ENCODE data around the gene CDH2.

Gene CDH2

GRCh38 chr18:28176948-28177827 is at the start of gene CDH2:
TSS of gene CDH2 (minus strand) at chr18:28177130. CDS start at chr18:28177022, 108 bp downstream.
- peak; percentile 87 for DNase-seq

DNA sequence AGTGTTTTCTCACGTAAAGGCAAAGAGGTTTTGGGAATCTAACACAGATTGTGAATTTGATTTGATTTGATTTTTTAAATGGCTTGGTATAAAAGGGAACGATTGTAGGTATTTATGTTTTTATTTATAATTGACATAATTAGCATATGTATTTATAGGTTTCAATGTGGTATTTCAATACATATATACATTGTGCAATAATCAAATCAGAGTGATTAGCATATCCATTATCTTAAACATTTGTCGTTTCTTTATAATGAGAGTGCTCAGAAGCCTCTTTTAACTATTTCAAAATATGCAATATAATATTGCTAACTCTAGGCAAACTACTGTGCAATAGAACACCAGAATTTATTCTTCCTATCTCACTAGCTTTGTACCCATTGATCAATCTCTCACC is 35.1 kb upstream of the CDH2 start:
- DNase-seq: no peak

GRCh38 chr18:28208712-28209265 is 31.9 kb upstream of the CDH2 start:
- no peak for DNase-seq

DNA sequence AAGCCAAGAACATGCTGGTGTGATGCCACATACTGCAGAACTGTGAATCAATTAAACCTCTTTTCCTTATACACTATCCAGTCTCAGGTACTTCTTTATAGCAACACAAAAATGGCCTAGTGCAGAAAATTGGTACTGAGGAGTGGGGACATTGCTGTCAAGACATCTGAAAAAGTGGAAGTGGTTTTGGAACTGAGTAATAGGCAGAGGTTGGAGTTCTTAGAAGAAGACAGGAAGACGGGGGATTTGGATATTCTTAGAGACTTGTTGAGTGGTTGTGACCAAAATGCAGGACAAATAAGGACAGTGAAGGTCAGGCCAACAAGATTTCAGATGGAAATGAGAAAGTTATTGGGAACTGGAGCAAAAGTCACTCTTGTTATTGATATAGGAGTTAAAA is 31.3 kb upstream of the CDH2 start:
- no peak for DNase-seq

DNA sequence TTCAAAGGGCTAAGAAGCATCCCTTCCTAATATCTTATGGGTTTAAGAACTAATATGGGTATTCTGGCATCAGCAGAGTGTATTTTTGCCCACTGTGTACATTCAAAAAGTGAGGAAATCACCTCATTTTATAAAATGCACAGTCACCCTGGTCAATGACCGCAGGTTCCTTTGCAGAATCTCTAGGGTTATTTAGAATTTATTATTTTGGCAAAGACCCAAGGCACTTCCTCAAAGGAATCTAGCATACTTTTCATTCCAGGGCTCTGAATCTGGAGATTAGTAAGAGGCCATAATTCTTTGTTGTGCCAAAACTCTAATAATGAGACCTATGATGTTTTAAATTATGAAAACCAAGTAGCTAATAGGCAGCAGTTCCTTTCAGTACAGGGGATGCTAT is 27.2 kb upstream of the CDH2 start:
- DNase-seq: no peak

- no peak for DNase-seq
Observed at GRCh38 chr18:28201056-28201455, 24.1 kb upstream of the CDH2 start.

GRCh38 chr18:28198620-28199019 is 21.7 kb upstream of the CDH2 start:
- DNase-seq: no peak

- no peak for DNase-seq
Observed at GRCh38 chr18:28193177-28193778, 16.3 kb upstream of the CDH2 start.

GRCh38 chr18:28189400-28190239 is 12.7 kb upstream of the CDH2 start:
- no peak for DNase-seq

DNA sequence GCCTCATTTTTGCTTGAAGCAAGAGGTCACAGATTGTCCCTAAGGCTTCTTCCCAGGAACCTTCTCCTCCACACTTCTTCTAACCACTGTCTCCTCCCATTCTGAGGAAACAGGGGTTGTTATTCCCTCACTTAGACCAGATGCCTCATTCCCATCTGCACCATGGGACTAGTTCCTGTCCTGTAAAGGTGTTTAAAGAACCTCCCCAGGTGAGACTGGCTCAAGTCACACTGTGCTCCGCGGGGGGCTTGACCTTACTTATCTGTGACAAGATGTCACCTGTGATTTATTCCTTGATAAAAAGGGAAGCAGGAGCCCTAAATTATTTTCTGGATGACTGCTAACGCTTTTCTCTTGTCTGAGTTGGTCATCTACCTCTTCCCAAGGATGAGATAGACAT is 8.2 kb upstream of the CDH2 start:
- DNase-seq: no peak

GRCh38 chr18:28183418-28184078 is 6.6 kb upstream of the CDH2 start:
- DNase-seq: no peak

DNA sequence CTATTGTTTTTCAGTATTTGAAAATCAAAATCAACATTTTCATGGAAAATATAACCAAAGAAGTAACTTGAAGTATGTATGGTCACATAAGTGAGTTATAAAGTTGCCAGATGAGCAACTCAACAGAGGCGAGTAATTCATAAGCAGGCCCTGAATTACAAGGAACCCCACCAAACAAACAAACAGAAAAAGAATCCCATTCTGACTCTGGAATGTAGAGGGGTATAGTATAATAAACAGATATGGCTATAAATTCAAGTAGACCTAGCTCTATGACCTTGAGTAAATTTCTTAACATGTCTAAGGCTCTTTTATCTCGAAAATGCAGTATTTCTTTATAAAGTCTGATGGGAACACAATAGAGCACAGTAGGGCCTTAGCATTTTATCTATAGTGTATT is 4.7 kb upstream of the CDH2 start:
- no peak for DNase-seq

DNA sequence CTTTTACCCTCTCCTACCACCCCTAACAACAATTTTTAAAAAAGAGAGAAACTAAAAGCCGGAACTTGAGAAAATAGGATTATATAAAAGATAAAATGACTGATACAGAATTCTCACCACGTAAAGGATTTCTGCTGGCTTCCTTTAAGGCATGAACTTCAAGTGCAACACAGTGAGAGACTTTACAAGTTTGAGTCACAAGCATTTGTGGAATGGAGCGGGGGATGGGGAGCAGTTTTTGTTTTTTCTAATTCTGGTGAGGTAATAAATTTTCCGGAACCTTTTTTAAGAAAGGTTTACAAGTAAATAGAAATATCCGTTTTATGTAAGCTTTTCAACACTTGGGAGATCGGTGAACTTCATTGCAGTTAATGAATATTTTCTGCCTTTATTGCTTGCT is 1.8 kb upstream of the CDH2 start:
- DNase-seq: no peak

- DNase-seq: peak; percentile 78
Observed at GRCh38 chr18:28177828-28178635, 1.1 kb upstream of the CDH2 start.

DNA sequence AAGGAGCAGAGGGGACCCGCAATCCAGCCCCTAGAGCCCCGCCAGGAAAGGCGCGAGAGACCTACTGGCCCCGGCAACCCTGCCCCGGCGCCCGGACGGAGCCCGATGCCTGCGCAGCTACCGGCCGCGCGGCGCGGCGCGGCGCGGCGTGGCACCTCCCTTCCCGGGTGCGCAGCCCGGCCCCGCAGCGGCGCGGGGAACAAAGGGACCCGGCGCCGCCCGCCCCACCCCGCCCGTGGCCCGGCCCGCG is 307 bp downstream of the CDH2 start:
- DNase-seq: no peak

GRCh38 chr18:28175930-28176697 is 816 bp downstream of the CDH2 start:
- peak; percentile 30 for DNase-seq

GRCh38 chr18:28175150-28175929 is 1.6 kb downstream of the CDH2 start:
- peak; percentile 60 for DNase-seq

DNA sequence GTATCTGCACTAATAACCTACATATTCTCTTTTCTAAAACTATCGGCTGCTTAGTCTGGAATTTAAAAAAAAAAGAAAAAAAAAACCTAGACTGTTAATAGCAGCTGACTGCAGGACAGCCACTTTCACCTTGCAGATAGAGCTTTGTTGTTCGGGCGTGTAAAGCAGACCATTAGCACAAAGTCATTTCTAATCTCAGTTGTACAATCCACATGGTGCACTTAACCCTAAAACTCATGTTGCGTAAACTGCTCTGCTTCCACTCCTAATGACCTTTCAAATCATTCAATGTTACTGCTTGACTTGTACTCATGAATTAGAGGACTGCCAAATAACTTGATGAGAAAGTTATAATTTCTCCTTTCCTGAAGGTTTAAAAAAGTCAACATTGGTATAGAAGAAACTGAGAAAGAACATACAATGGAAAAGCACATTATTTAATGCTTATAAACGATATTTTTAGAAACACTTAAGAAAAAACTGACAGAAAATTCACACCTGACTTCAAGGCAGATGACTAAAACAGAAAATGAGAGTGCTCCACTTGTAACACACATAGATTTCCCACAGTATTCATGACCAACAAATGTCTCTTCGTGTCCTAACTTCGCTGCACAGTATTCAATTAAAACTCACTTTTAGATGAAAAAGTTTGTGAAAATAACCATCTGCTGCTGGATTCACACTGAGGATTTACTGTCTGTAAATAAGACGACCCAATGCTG is 2.6 kb downstream of the CDH2 start:
- DNase-seq: no peak

- DNase-seq: no peak
Observed at GRCh38 chr18:28171837-28172236, 5.1 kb downstream of the CDH2 start.

- DNase-seq: no peak
Observed at GRCh38 chr18:28168725-28169124, 8.2 kb downstream of the CDH2 start.

Data from femur (tissue), 1 donor.